ENCODE results near the gene CACNA1F.

CACNA1F gene

GRCh38 chrX:49163555-49164419, 69.4 kb downstream of the CACNA1F start:
- H3K36me3 Mint-ChIP-seq (ENCODE audit: low read depth) = peaks cover 6% of the 10 kb centered on the region
- H3K9me3 Mint-ChIP-seq = no peaks in the 10 kb centered on the region
- peak overlapping the region; percentile 96 for H3K27ac Mint-ChIP-seq
- no peaks in the 10 kb centered on the region for H3K27me3 Mint-ChIP-seq
- H3K4me3 Mint-ChIP-seq = peak overlapping the region; percentile 78
- intact Hi-C loops (cut with micrococcal nuclease) = no loop called here
- peaks cover 41% of the 10 kb centered on the region for H3K4me1 Mint-ChIP-seq (ENCODE audit: low read depth)

- Mint-ChIP-seq H3K27me3 (no peaks in the 10 kb centered on the region), H3K4me3 (peak within 1 kb of the TSS; percentile 78), H3K27ac (peak within 1 kb of the TSS; percentile 96), H3K4me1 (ENCODE audit: low read depth) (peaks cover 40% of the 10 kb centered on the region), H3K36me3 (ENCODE audit: low read depth) (peaks cover 6% of the 10 kb centered on the region), H3K9me3 (no peaks in the 10 kb centered on the region)
- intact Hi-C loops (cut with micrococcal nuclease) = no loop called here
These were observed 70.5 kb downstream of the CACNA1F start, which contains the start of gene MAGIX for GRCh38 chrX:49162620-49163019. MAGIX (plus strand) TSS chrX:49162758; CDS start chrX:49162890, 132 bp downstream.

GRCh38 chrX:49161632-49162031, 71.5 kb downstream of the CACNA1F start:
- Mint-ChIP-seq H3K4me3 (no peak overlapping the region), H3K27me3 (no peaks in the 10 kb centered on the region), H3K36me3 (ENCODE audit: low read depth) (no peaks in the 10 kb centered on the region), H3K27ac (no peak overlapping the region), H3K4me1 (ENCODE audit: low read depth) (peaks cover 32% of the 10 kb centered on the region), H3K9me3 (no peaks in the 10 kb centered on the region)
- intact Hi-C loops (cut with micrococcal nuclease) = no loop called here

DNA sequence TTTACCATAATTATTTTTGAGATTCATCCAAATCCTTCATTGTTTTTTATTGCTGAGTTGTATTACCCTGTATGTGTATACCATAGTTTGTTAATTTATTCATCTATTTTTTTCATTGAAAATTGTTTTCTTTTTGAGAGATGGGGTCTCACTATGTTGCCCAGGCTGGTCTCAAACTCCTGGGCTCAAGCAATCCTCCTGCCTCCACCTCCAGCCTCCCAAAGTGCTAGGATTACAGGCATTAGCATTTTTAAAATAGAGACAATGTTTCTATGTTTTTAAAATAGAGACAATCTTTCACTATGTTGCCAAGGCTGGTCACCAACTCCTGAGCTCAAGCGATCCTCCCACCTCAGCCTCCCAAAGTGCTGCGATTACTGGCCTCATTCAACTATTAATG, 72.2 kb downstream of the CACNA1F start:
- Mint-ChIP-seq H3K9me3 (no peaks in the 10 kb centered on the region), H3K27me3 (no peaks in the 10 kb centered on the region), H3K4me3 (no peak overlapping the region), H3K4me1 (ENCODE audit: low read depth) (peaks cover 36% of the 10 kb centered on the region), H3K36me3 (ENCODE audit: low read depth) (no peaks in the 10 kb centered on the region), H3K27ac (no peak overlapping the region)
- intact Hi-C loops (cut with micrococcal nuclease) = no loop called here

GRCh38 chrX:49157194-49157593, 75.9 kb downstream of the CACNA1F start:
- Mint-ChIP-seq H3K36me3 (ENCODE audit: low read depth) (no peaks in the 10 kb centered on the region), H3K4me3 (peak overlapping the region; percentile 13), H3K4me1 (ENCODE audit: low read depth) (peaks cover 21% of the 10 kb centered on the region), H3K27me3 (no peaks in the 10 kb centered on the region), H3K27ac (no peak overlapping the region), H3K9me3 (no peaks in the 10 kb centered on the region)
- intact Hi-C loops (cut with micrococcal nuclease) = no loop called here

DNA sequence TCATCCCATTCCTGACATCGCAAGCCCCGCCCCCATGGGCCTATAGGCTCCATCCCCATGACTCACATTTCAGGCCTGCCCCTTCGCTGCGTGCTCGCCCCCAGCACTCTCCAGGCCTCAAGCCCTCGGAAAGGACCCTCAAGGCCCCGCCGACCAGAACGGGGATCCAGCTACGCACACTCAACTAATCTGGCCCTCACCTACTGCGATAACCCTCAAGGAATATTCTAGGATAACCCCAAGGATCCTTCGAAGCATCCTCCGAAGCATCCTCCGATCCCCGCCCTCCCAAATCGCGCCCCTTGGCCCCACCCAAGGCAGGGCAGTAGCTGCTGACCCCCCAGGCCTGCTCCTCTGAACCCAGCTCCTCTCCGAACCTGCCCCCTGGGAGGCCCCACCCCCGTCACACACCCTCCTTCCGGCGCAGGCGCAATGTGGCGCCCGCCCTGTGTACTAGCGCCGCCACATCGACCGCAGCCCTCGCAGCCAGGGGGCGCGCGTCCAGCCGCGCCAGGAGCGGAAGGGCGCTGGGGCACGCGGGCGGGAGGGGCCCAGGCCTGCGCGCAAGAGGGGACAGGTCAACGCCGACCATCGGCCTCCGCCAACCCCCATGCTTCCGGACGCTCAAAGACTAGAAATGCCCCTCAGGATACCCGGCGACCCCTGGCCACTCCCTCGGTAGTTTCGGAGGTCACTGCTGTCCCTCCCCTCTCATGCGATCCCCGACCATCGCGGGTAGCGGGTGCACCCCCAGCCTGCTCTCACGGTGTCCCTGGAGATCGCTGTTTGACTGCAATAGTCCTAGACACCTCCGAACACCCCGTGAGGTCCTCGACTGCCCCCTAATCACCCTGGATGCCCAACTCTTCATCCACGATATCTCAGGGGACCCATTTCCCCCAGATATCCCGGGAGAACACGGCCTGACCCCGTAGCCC, 77.0 kb downstream of the CACNA1F start:
- intact Hi-C loops (cut with micrococcal nuclease) = no loop called here

GRCh38 chrX:49155243-49155899, 77.8 kb downstream of the CACNA1F start:
- peak overlapping the region; percentile 96 for H3K27ac Mint-ChIP-seq
- H3K4me3 Mint-ChIP-seq = peak overlapping the region; percentile 83
- intact Hi-C loops (cut with micrococcal nuclease) = no loop called here
- H3K27me3 Mint-ChIP-seq = no peaks in the 10 kb centered on the region
- H3K4me1 Mint-ChIP-seq (ENCODE audit: low read depth) = peaks cover 21% of the 10 kb centered on the region
- H3K9me3 Mint-ChIP-seq = no peaks in the 10 kb centered on the region
- no peaks in the 10 kb centered on the region for H3K36me3 Mint-ChIP-seq (ENCODE audit: low read depth)

More for the DNA sequence above, 77.0 kb downstream of the CACNA1F start:
- Mint-ChIP-seq H3K9me3 (no peaks in the 10 kb centered on the region), H3K4me3 (peak overlapping the region; percentile 83), H3K27me3 (no peaks in the 10 kb centered on the region), H3K36me3 (ENCODE audit: low read depth) (no peaks in the 10 kb centered on the region), H3K4me1 (ENCODE audit: low read depth) (peaks cover 21% of the 10 kb centered on the region), H3K27ac (peak overlapping the region; percentile 96)

Measured in dendritic cell treated with granulocyte-macrophage colony-stimulating factor and Interleukin-4, amounts not matched to agents 40 ng/mL and 50 ng/mL, for 4 days (primary cell).